HepG2 (cell line): ENCODE data around the gene MCF2L. TPM values are rescaled to one million over a fixed set of nuclear protein-coding genes. Genes with fewer than 3 reads are reported as not detected.

Experiments used
- ATAC-seq: fragments of 200-7000 bp; cut with Tn5 transposase; 3 replicates; pipeline ENCODE4 v1.9.1; 2020; ENCODE audit warnings: mild to moderate bottlenecking, moderate library complexity
- BruUV-seq: library from RNA; stranded (reverse); fragments of 400-500 nt; replicated peaks from 2 replicates; lab custom pipeline; 2021; lab: Mats Ljungman, UMichigan
- CTCF ChIA-PET: fragments of 300-600 bp; formaldehyde crosslinking; extraction: SDS; loops from one replicate; lab custom pipeline; 2021; ENCODE audit warnings: low total read pairs, inconsistent platforms, low intra/inter-chr PET ratio; lab: Yijun Ruan, JAX
- POLR2A ChIA-PET: fragments of 350-600 bp; sonication (Branson Sonifier 250); formaldehyde crosslinking; loops from one replicate; lab custom pipeline; 2020; ENCODE audit warnings: antibody characterized with exemption, inconsistent platforms; lab: Yijun Ruan, JAX
- DNase-seq: peaks from one replicate; pipeline ENCODE4 v3.0.0-alpha.2; 2015; ENCODE audit warnings: low spot score
- FAIRE-seq: peaks from 3 replicates; lab custom pipeline; 2011; peaks lifted over from hg19 to GRCh38; lab: Jason Lieb, UNC
- H2AFZ ChIP-seq: one replicate; pipeline ENCODE4 v1.6.1; 2011; ENCODE audit warnings: low read length, inconsistent platforms
- H3K27ac ChIP-seq: fragments of 300-600 bp; 3 replicates; pipeline ENCODE4 v1.8.0; 2011; ENCODE audit warnings: mixed run types, mild to moderate bottlenecking, mixed read lengths, low read length, inconsistent platforms; ENCODE audit not compliant: insufficient read depth; ENCODE audit errors: extremely low read length
- H3K27me3 ChIP-seq, 2 experiments: fragments of 200-600 bp in 1 of 2; 2 replicates in 1 of 2; 3 replicates in 1 of 2; pipeline versions ENCODE4 v1.6.0 to v1.8.0; 2011; ENCODE audit warnings: low read length in 2 of 2, mild to moderate bottlenecking in 2 of 2, moderate library complexity in 2 of 2, inconsistent platforms in 1 of 2; ENCODE audit not compliant: insufficient read depth in 2 of 2, control insufficient read depth in 1 of 2
- H3K36me3 ChIP-seq, 2 experiments: fragments of 200-600 bp in 1 of 2; replicated peaks in 1 of 2; 2 replicates in 1 of 2; 3 replicates in 1 of 2; pipeline versions ENCODE4 v1.5.1 to v1.8.0; 2011; ENCODE audit warnings: low read length in 2 of 2, inconsistent platforms in 1 of 2; ENCODE audit not compliant: insufficient read depth in 2 of 2, control insufficient read depth in 1 of 2
- H3K4me1 ChIP-seq: 2 replicates; pipeline ENCODE4 v1.5.1; 2012; ENCODE audit warnings: low read length, inconsistent platforms; ENCODE audit not compliant: insufficient read depth
- H3K4me2 ChIP-seq: 2 replicates; pipeline ENCODE4 v1.6.0; 2011; ENCODE audit warnings: low read depth, low read length, inconsistent platforms
- H3K4me3 ChIP-seq, 3 experiments: fragments of 200-600 bp in 1 of 3; sonication (generic), shearing (Covaris generic) in 1 of 3; replicated peaks in 1 of 3; 2 replicates each; pipeline ENCODE4 v1.5.1; 2011 to 2016; ENCODE audit warnings: low read length in 3 of 3, inconsistent platforms in 2 of 3, low read depth in 2 of 3, mild to moderate bottlenecking in 2 of 3, control low read depth in 1 of 3, mixed read lengths in 1 of 3; ENCODE audit not compliant: insufficient read depth in 1 of 3
- H3K79me2 ChIP-seq: one replicate; pipeline ENCODE4 v1.6.1; 2011; ENCODE audit warnings: low read length, inconsistent platforms; ENCODE audit not compliant: insufficient read depth
- H3K9ac ChIP-seq: 2 replicates; pipeline ENCODE4 v1.6.0; 2011; ENCODE audit warnings: mild to moderate bottlenecking, low read depth, low read length, inconsistent platforms; ENCODE audit not compliant: insufficient read depth
- H3K9me3 ChIP-seq: 2 replicates; pipeline ENCODE4 v1.5.1; 2012; ENCODE audit warnings: mild to moderate bottlenecking, low read length
- H4K20me1 ChIP-seq: 2 replicates; pipeline ENCODE4 v1.6.0; 2011; ENCODE audit warnings: inconsistent platforms, mild to moderate bottlenecking, low read length, moderate library complexity; ENCODE audit not compliant: insufficient read depth
- ARID2 ChIP-seq: sonication (generic); formaldehyde crosslinking; IDR thresholded peaks from 2 replicates; pipeline ENCODE4 v1.8.1; 2022; ENCODE audit warnings: mild to moderate bottlenecking, missing genetic modification reagents, borderline replicate concordance
- CAMTA2 ChIP-seq: sonication (generic); formaldehyde crosslinking; IDR thresholded peaks from 2 replicates; pipeline ENCODE4 v1.4.0; 2020; ENCODE audit warnings: mild to moderate bottlenecking, missing genetic modification reagents, borderline replicate concordance
- CEBPG ChIP-seq: IDR thresholded peaks from 2 replicates; pipeline ENCODE4 v1.6.1; 2016
- MAFG ChIP-seq: sonication (generic); formaldehyde crosslinking; IDR thresholded peaks from 2 replicates; pipeline ENCODE4 v1.5.1; 2020; ENCODE audit warnings: mild to moderate bottlenecking, missing genetic modification reagents
- MLLT10 ChIP-seq: sonication (generic); formaldehyde crosslinking; IDR thresholded peaks from 2 replicates; pipeline ENCODE4 v1.4.0; 2020; ENCODE audit warnings: missing genetic modification reagents
- NFYC ChIP-seq: IDR thresholded peaks from 2 replicates; pipeline ENCODE4 v1.6.1; 2016; ENCODE audit warnings: missing genetic modification reagents, missing compliant biosample characterization
- RXRB ChIP-seq: IDR thresholded peaks from 2 replicates; pipeline ENCODE4 v1.6.1; 2016; ENCODE audit warnings: borderline replicate concordance, missing genetic modification reagents, missing compliant biosample characterization
- YEATS2 ChIP-seq: sonication (generic); formaldehyde crosslinking; IDR thresholded peaks from 2 replicates; pipeline ENCODE4 v1.4.0; 2020; ENCODE audit warnings: missing genetic modification reagents, borderline replicate concordance
- ZBTB34 ChIP-seq: sonication (generic); formaldehyde crosslinking; IDR thresholded peaks from 2 replicates; pipeline ENCODE4 v1.8.0; 2022; ENCODE audit warnings: mild to moderate bottlenecking, missing genetic modification reagents
- ZNF501 ChIP-seq: sonication (generic); formaldehyde crosslinking; IDR thresholded peaks from 2 replicates; pipeline ENCODE4 v1.5.1; 2020; ENCODE audit warnings: mild to moderate bottlenecking, moderate library complexity, missing genetic modification reagents
- ZNF512 ChIP-seq: sonication (generic); formaldehyde crosslinking; IDR thresholded peaks from 2 replicates; pipeline ENCODE4 v1.4.0; 2020; ENCODE audit warnings: mild to moderate bottlenecking, missing genetic modification reagents
- ZSCAN29 ChIP-seq: sonication (generic); formaldehyde crosslinking; conservative IDR thresholded peaks from 2 replicates; pipeline ENCODE4 v1.4.0; 2020; ENCODE audit warnings: mild to moderate bottlenecking, missing genetic modification reagents
- WGBS: methylation state at CpG from one replicate; pipeline ENCODE4 v1.1.6; 2017; ENCODE audit warnings: low lambda C conversion rate; 5-methylcytosine and 5-hydroxymethylcytosine counted together
- in situ Hi-C: cut with HindIII; loops from 2 replicates; pipeline ENCODE4 v1.10.0; 2017; ENCODE audit warnings: low pct_unique_long_range_greater_than_20kb; ENCODE audit not compliant: extremely low pct_ligation_motif_present
- intact Hi-C: fragments of 100-400 bp; cut with micrococcal nuclease; formaldehyde crosslinking; loops from one replicate; pipeline ENCODE4 v1.10.0; 2022; ENCODE audit not compliant: unreplicated experiment
- polyA plus RNA-seq, 8 experiments: library from polyadenylated mRNA; depleted of rRNA in 3 of 8; stranded (reverse) in 7 of 8; unstranded in 1 of 8; fragments of >200 nt; fragmentation: Illumina TruSeq in 4 of 8; extraction: Trizol in 4 of 8; gene quantifications; 2 replicates each; pipeline versions ENCODE4 v1.2.1 to v1.2.3, GENCODE V29; 2011 to 2016; ENCODE audit warnings: low read depth in 4 of 8, missing spikeins in 1 of 8, mixed read lengths in 1 of 8; ENCODE audit not compliant: insufficient read depth in 1 of 8
- total RNA-seq, 5 experiments: library from RNA; depleted of rRNA; stranded (reverse); fragments of >200 nt; fragmentation: Illumina TruSeq; extraction: Trizol; gene quantifications; 2 replicates each; pipeline ENCODE4 v1.2.3, GENCODE V29; 2016; ENCODE audit warnings: low read depth in 1 of 5

Gene MCF2L
- total and polyA plus RNA-seq, 2 of the 13 experiments (the other 11 are each of a cell fraction or from before 2014, with no cell fraction given) = 19.4 to 28.4 TPM

GRCh38 chr13:113004126-113004525 lies 35.1 kb downstream of the MCF2L start:
- Histone ChIP-seq H3K4me3 (no peak overlapping the region), H3K4me1 (peaks cover 59% of the 10 kb centered on the region), H3K79me2 (peaks cover 7% of the 10 kb centered on the region), H2AFZ (no peak overlapping the region), H3K9ac (no peak overlapping the region), H3K9me3 (no peaks in the 10 kb centered on the region), H4K20me1 (no peaks in the 10 kb centered on the region), H3K4me2 (no peak overlapping the region), H3K36me3 (peaks cover 0 to 6% of the 10 kb centered on the region in 2 experiments; a peak in 2 of 5 replicates), H3K27ac (no peak overlapping the region), H3K27me3 (no peaks in the 10 kb centered on the region)
- DNase-seq (no peak), FAIRE-seq (no peak), ATAC-seq (no peak)
- intact Hi-C loops = no loop called here
- CTCF ChIA-PET = no interaction called here
- no TSS peak for BruUV-seq
- WGBS = 100% methylated on average over 11 of the region's 14 CpGs
- TF ChIP-seq CEBPG (CRISPR knock-in tag) (no peak), ZNF501 (no peak), YEATS2 (CRISPR knock-in tag) (no peak), RXRB (no peak), ARID2 (CRISPR knock-in tag) (no peak), ZSCAN29 (no peak), MLLT10 (CRISPR knock-in tag) (no peak), CAMTA2 (no peak), MAFG (CRISPR knock-in tag) (no peak), ZNF512 (no peak), NFYC (CRISPR knock-in tag) (no peak), ZBTB34 (CRISPR knock-in tag) (no peak)
- TF ChIP-seq, all 625 proteins: peak for 0
- POLR2A ChIA-PET = no interaction called here
- in situ Hi-C loops = loop anchor here (5.0 kb wide), 1 partner anchor 62 kb away; no protein-coding TSS in a partner anchor
